ENCODE results near the gene PRKCE. TPM values are rescaled to one million over a fixed set of nuclear protein-coding genes. Genes with fewer than 3 reads are reported as not detected.

Gene PRKCE
- total and polyA plus RNA-seq, 2 experiments from 2014 or later: 0.94 to 1.2 TPM

DNA sequence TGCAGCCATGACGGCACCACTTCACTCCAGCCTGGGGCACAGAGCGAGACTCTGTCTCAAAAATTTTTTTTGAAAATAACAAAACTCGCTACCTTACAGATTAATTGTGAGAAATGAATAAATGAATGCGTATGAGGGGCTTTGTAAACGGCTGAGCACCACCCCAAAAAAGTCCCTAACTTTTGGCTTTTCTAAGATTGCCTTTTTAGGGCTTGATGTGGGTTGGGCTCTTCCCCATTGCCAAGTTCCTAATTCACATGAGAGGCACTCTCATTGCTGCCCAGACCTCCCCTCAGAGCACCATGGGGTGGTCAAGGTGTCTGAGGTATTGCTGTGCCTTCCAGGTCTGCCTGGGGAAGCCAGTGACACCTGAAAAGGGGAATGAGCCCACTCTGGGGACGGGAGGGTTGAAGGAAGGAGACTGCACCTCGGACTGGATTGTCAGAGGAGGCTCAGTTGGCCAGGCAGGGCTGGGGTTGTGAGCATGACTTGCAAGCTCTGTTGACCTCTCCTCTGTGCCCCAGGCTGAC lies 186.4 kb downstream of the PRKCE start:
- Histone ChIP-seq H3K4me2 (no peak overlapping the region), H3K36me3 (ENCODE audit: insufficient read depth) (no peaks in the 10 kb centered on the region), H3K4me1 (ENCODE audit: insufficient read depth) (no peaks in the 10 kb centered on the region), H2AFZ (no peak overlapping the region), H3K27me3 (ENCODE audit: insufficient read depth) (no peaks in the 10 kb centered on the region), H3K79me2 (replicated peaks; ENCODE audit: insufficient read depth) (no peaks in the 10 kb centered on the region), H3F3A (replicated peaks; ENCODE audit: low read depth) (no peaks in the 10 kb centered on the region), H4K20me1 (replicated peaks; ENCODE audit: insufficient read depth) (no peaks in the 10 kb centered on the region), H3K27ac (ENCODE audit: low read depth) (no peak overlapping the region), H3K9me2 (ENCODE audit: insufficient read depth) (no peaks in the 10 kb centered on the region), H3K4me3 (no peak overlapping the region)
- no peak overlapping the region for H3K27ac Mint-ChIP-seq
- DNase-seq (ENCODE audit: low spot score): no peak
- H3K27me3 Mint-ChIP-seq (ENCODE audit: insufficient read depth, low read depth, poor library complexity): peaks cover 3% of the 10 kb centered on the region
- no peaks in the 10 kb centered on the region for H3K36me3 Mint-ChIP-seq (ENCODE audit: low read depth)
- no peak overlapping the region for H3K4me3 Mint-ChIP-seq
- H3K4me1 Mint-ChIP-seq: peaks cover 26% of the 10 kb centered on the region
- no peak for ATAC-seq
- H3K9me3 Mint-ChIP-seq: no peaks in the 10 kb centered on the region
- TF ChIP-seq EZH2 (IDR thresholded peaks at IDR 0.05; ENCODE audit: low read depth, unreplicated experiment) (no peak), JUNB (IDR thresholded peaks at IDR 0.05; ENCODE audit: unreplicated experiment) (no peak), ZNF331 (CRISPR knock-in tag; IDR thresholded peaks at IDR 0.05; ENCODE audit: low read depth) (no peak), ZNF114 (CRISPR knock-in tag; IDR thresholded peaks at IDR 0.05) (no peak), CREB1 (CRISPR knock-in tag; IDR thresholded peaks at IDR 0.05; ENCODE audit: low read depth) (no peak), EZH2phosphoT487 (IDR thresholded peaks at IDR 0.05; ENCODE audit: unreplicated experiment) (no peak), NANOG (IDR thresholded peaks at IDR 0.05; ENCODE audit: borderline replicate concordance) (no peak), POLR2AphosphoS5 (IDR thresholded peaks at IDR 0.05; ENCODE audit: low read depth) (no peak), STAT1 (IDR thresholded peaks at IDR 0.05; ENCODE audit: unreplicated experiment) (no peak)
- TF ChIP-seq, protein P1, sequence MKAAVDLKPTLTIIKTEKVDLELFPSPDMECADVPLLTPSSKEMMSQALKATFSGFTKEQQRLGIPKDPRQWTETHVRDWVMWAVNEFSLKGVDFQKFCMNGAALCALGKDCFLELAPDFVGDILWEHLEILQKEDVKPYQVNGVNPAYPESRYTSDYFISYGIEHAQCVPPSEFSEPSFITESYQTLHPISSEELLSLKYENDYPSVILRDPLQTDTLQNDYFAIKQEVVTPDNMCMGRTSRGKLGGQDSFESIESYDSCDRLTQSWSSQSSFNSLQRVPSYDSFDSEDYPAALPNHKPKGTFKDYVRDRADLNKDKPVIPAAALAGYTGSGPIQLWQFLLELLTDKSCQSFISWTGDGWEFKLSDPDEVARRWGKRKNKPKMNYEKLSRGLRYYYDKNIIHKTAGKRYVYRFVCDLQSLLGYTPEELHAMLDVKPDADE (IDR thresholded peaks at IDR 0.05): no peak
- TF ChIP-seq, protein P2, sequence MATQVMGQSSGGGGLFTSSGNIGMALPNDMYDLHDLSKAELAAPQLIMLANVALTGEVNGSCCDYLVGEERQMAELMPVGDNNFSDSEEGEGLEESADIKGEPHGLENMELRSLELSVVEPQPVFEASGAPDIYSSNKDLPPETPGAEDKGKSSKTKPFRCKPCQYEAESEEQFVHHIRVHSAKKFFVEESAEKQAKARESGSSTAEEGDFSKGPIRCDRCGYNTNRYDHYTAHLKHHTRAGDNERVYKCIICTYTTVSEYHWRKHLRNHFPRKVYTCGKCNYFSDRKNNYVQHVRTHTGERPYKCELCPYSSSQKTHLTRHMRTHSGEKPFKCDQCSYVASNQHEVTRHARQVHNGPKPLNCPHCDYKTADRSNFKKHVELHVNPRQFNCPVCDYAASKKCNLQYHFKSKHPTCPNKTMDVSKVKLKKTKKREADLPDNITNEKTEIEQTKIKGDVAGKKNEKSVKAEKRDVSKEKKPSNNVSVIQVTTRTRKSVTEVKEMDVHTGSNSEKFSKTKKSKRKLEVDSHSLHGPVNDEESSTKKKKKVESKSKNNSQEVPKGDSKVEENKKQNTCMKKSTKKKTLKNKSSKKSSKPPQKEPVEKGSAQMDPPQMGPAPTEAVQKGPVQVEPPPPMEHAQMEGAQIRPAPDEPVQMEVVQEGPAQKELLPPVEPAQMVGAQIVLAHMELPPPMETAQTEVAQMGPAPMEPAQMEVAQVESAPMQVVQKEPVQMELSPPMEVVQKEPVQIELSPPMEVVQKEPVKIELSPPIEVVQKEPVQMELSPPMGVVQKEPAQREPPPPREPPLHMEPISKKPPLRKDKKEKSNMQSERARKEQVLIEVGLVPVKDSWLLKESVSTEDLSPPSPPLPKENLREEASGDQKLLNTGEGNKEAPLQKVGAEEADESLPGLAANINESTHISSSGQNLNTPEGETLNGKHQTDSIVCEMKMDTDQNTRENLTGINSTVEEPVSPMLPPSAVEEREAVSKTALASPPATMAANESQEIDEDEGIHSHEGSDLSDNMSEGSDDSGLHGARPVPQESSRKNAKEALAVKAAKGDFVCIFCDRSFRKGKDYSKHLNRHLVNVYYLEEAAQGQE (IDR thresholded peaks at IDR 0.05; ENCODE audit: unreplicated experiment): no peak
- TF ChIP-seq, protein P3, sequence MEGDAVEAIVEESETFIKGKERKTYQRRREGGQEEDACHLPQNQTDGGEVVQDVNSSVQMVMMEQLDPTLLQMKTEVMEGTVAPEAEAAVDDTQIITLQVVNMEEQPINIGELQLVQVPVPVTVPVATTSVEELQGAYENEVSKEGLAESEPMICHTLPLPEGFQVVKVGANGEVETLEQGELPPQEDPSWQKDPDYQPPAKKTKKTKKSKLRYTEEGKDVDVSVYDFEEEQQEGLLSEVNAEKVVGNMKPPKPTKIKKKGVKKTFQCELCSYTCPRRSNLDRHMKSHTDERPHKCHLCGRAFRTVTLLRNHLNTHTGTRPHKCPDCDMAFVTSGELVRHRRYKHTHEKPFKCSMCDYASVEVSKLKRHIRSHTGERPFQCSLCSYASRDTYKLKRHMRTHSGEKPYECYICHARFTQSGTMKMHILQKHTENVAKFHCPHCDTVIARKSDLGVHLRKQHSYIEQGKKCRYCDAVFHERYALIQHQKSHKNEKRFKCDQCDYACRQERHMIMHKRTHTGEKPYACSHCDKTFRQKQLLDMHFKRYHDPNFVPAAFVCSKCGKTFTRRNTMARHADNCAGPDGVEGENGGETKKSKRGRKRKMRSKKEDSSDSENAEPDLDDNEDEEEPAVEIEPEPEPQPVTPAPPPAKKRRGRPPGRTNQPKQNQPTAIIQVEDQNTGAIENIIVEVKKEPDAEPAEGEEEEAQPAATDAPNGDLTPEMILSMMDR (conservative IDR thresholded peaks at IDR 0.05; ENCODE audit: low read depth in 2 of 2): no peak
- TF ChIP-seq, protein P4, sequence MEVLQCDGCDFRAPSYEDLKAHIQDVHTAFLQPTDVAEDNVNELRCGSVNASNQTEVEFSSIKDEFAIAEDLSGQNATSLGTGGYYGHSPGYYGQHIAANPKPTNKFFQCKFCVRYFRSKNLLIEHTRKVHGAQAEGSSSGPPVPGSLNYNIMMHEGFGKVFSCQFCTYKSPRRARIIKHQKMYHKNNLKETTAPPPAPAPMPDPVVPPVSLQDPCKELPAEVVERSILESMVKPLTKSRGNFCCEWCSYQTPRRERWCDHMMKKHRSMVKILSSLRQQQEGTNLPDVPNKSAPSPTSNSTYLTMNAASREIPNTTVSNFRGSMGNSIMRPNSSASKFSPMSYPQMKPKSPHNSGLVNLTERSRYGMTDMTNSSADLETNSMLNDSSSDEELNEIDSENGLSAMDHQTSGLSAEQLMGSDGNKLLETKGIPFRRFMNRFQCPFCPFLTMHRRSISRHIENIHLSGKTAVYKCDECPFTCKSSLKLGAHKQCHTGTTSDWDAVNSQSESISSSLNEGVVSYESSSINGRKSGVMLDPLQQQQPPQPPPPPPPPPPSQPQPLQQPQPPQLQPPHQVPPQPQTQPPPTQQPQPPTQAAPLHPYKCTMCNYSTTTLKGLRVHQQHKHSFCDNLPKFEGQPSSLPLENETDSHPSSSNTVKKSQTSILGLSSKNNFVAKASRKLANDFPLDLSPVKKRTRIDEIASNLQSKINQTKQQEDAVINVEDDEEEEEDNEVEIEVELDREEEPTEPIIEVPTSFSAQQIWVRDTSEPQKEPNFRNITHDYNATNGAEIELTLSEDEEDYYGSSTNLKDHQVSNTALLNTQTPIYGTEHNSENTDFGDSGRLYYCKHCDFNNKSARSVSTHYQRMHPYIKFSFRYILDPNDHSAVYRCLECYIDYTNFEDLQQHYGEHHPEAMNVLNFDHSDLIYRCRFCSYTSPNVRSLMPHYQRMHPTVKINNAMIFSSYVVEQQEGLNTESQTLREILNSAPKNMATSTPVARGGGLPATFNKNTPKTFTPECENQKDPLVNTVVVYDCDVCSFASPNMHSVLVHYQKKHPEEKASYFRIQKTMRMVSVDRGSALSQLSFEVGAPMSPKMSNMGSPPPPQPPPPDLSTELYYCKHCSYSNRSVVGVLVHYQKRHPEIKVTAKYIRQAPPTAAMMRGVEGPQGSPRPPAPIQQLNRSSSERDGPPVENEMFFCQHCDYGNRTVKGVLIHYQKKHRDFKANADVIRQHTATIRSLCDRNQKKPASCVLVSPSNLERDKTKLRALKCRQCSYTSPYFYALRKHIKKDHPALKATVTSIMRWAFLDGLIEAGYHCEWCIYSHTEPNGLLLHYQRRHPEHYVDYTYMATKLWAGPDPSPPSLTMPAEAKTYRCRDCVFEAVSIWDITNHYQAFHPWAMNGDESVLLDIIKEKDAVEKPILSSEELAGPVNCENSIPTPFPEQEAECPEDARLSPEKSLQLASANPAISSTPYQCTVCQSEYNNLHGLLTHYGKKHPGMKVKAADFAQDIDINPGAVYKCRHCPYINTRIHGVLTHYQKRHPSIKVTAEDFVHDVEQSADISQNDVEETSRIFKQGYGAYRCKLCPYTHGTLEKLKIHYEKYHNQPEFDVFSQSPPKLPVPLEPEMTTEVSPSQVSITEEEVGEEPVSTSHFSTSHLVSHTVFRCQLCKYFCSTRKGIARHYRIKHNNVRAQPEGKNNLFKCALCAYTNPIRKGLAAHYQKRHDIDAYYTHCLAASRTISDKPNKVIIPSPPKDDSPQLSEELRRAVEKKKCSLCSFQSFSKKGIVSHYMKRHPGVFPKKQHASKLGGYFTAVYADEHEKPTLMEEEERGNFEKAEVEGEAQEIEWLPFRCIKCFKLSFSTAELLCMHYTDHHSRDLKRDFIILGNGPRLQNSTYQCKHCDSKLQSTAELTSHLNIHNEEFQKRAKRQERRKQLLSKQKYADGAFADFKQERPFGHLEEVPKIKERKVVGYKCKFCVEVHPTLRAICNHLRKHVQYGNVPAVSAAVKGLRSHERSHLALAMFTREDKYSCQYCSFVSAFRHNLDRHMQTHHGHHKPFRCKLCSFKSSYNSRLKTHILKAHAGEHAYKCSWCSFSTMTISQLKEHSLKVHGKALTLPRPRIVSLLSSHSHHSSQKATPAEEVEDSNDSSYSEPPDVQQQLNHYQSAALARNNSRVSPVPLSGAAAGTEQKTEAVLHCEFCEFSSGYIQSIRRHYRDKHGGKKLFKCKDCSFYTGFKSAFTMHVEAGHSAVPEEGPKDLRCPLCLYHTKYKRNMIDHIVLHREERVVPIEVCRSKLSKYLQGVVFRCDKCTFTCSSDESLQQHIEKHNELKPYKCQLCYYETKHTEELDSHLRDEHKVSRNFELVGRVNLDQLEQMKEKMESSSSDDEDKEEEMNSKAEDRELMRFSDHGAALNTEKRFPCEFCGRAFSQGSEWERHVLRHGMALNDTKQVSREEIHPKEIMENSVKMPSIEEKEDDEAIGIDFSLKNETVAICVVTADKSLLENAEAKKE (CRISPR knock-in tag; IDR thresholded peaks at IDR 0.05): no peak
